Endothelial cell (in vitro differentiated cells): ENCODE data around the gene ANKRD35. TPM values are rescaled to one million over a fixed set of nuclear protein-coding genes. Genes with fewer than 3 reads are reported as not detected.

Source experiments
- DNase-seq: peaks from one replicate; pipeline ENCODE4 v3.0.0; 2021; ENCODE audit warnings: low spot score
- H3K27ac Mint-ChIP-seq: one replicate; pipeline ENCODE4 v1.8.0; 2021; ENCODE audit warnings: mixed read lengths, inconsistent platforms; ENCODE audit not compliant: unreplicated experiment
- H3K27me3 Mint-ChIP-seq: one replicate; pipeline ENCODE4 v1.8.0; 2021; ENCODE audit warnings: mild to moderate bottlenecking, moderate library complexity, mixed read lengths, inconsistent platforms; ENCODE audit not compliant: unreplicated experiment
- H3K36me3 Mint-ChIP-seq: one replicate; pipeline ENCODE4 v1.8.0; 2021; ENCODE audit warnings: mild to moderate bottlenecking, low read depth, mixed read lengths, inconsistent platforms; ENCODE audit not compliant: unreplicated experiment
- H3K4me1 Mint-ChIP-seq: one replicate; pipeline ENCODE4 v1.8.0; 2021; ENCODE audit warnings: mild to moderate bottlenecking, mixed read lengths, inconsistent platforms; ENCODE audit not compliant: unreplicated experiment
- H3K4me3 Mint-ChIP-seq: one replicate; pipeline ENCODE4 v1.8.0; 2021; ENCODE audit warnings: mild to moderate bottlenecking, mixed read lengths, inconsistent platforms; ENCODE audit not compliant: unreplicated experiment
- H3K9me3 Mint-ChIP-seq: one replicate; pipeline ENCODE4 v1.8.0; 2021; ENCODE audit warnings: mixed read lengths, inconsistent platforms; ENCODE audit not compliant: unreplicated experiment
- CTCF ChIP-seq: fragments of 200-600 bp; sonication (generic); IDR thresholded peaks from one replicate; pipeline ENCODE4 v1.5.0; 2021; ENCODE audit warnings: antibody characterized with exemption; ENCODE audit not compliant: unreplicated experiment
- total RNA-seq: library from RNA; stranded (reverse); fragmentation: NEBNext Ultra II Directional; extraction: Animal tissue kit (Norgen Biotek cat#: 25700); gene quantifications from one replicate; pipeline ENCODE4 v1.2.1, GENCODE V29; 2021; ENCODE audit not compliant: unreplicated experiment

The ANKRD35 gene
- total RNA-seq, 1 donor from 2014 or later = not detected

- no peak overlapping the region for H3K27ac Mint-ChIP-seq
- H3K9me3 Mint-ChIP-seq = no peaks in the 10 kb centered on the region
- H3K27me3 Mint-ChIP-seq = no peaks in the 10 kb centered on the region
- H3K36me3 Mint-ChIP-seq = peaks cover 43% of the 10 kb centered on the region
- H3K4me1 Mint-ChIP-seq = peaks cover 5% of the 10 kb centered on the region
- DNase-seq = no peak
- peak overlapping the region; percentile 19 for H3K4me3 Mint-ChIP-seq
- TF ChIP-seq CTCF = no peak
These were observed 57.2 kb downstream of the ANKRD35 start for GRCh38 chr1:145828367-145829026.

GRCh38 chr1:145827966-145828365, 57.7 kb downstream of the ANKRD35 start:
- no peaks in the 10 kb centered on the region for H3K9me3 Mint-ChIP-seq
- no peak for TF ChIP-seq CTCF
- no peak overlapping the region for H3K27ac Mint-ChIP-seq
- no peak for DNase-seq
- peaks cover 2% of the 10 kb centered on the region for H3K27me3 Mint-ChIP-seq
- H3K36me3 Mint-ChIP-seq = peaks cover 39% of the 10 kb centered on the region
- H3K4me3 Mint-ChIP-seq = peak overlapping the region; percentile 39
- peaks cover 5% of the 10 kb centered on the region for H3K4me1 Mint-ChIP-seq

GRCh38 chr1:145826030-145826429, 59.6 kb downstream of the ANKRD35 start:
- Mint-ChIP-seq H3K27ac (no peak overlapping the region), H3K4me3 (no peak overlapping the region)

GRCh38 chr1:145824499-145824842, 61.2 kb downstream of the ANKRD35 start:
- DNase-seq = no peak
- H3K4me1 Mint-ChIP-seq = peaks cover 5% of the 10 kb centered on the region

More at GRCh38 chr1:145826030-145826429, 59.6 kb downstream of the ANKRD35 start:
- H3K27me3 Mint-ChIP-seq = peaks cover 2% of the 10 kb centered on the region
- no peaks in the 10 kb centered on the region for H3K9me3 Mint-ChIP-seq
- peaks cover 5% of the 10 kb centered on the region for H3K4me1 Mint-ChIP-seq
- DNase-seq = no peak
- peaks cover 33% of the 10 kb centered on the region for H3K36me3 Mint-ChIP-seq
- TF ChIP-seq CTCF = no peak

More at GRCh38 chr1:145824499-145824842, 61.2 kb downstream of the ANKRD35 start:
- Mint-ChIP-seq H3K27ac (peak overlapping the region; percentile 90), H3K27me3 (peaks cover 2% of the 10 kb centered on the region), H3K36me3 (peaks cover 25% of the 10 kb centered on the region), H3K9me3 (no peaks in the 10 kb centered on the region), H3K4me3 (peak overlapping the region; percentile 99)
- no peak for TF ChIP-seq CTCF
